Motor neuron (in vitro differentiated cells): ENCODE measurements around the gene IQCH. TPM values are rescaled to one million over a fixed set of nuclear protein-coding genes. Genes with fewer than 3 reads are reported as not detected.
A peak's percentile ranks its signal among the peaks of the same experiment; 100 is the strongest.

ENCODE experiments used
- ATAC-seq, 8 experiments: fragments of 200-7000 bp; cut with Tn5 transposase; replicated peaks in 6 of 8; 2 replicates each; pipeline ENCODE4 v1.8.0; 2021; ENCODE audit warnings: mild to moderate bottlenecking in 8 of 8, moderate library complexity in 8 of 8
- H3K27ac ChIP-seq, 2 donors: fragments of 250-450 bp; sonication (Bioruptor Pico); 2 replicates each; pipeline ENCODE4 v1.9.0; 2021; ENCODE audit warnings: antibody characterized with exemption in 2 of 2, mild to moderate bottlenecking in 2 of 2, moderate library complexity in 1 of 2
- H3K4me1 ChIP-seq, 2 donors: fragments of 250-450 bp; sonication (Bioruptor Pico); replicated peaks in 1 of 2; 2 replicates each; pipeline ENCODE4 v1.6.1; 2021; ENCODE audit warnings: antibody characterized with exemption in 2 of 2, mild to moderate bottlenecking in 2 of 2, moderate library complexity in 1 of 2
- H3K4me3 ChIP-seq, 5 donors: fragments of 250-450 bp; sonication (Bioruptor Pico); 2 replicates each; pipeline ENCODE4 v1.9.0; 2021; ENCODE audit warnings: antibody characterized with exemption in 5 of 5, mild to moderate bottlenecking in 5 of 5, moderate library complexity in 4 of 5
- WGBS, 10 experiments: fragments of 450-650 bp; shearing (Covaris generic); methylation state at CpG; one replicate each; pipeline ENCODE4 v1.0.0; 2022; 5-methylcytosine and 5-hydroxymethylcytosine counted together
- in situ Hi-C, 9 experiments: fragments of 400-800 bp; cut with MboI; loops; one replicate each; pipeline ENCODE4 v1.15.0; 2021; ENCODE audit warnings: low sequenced_read_pairs in 9 of 9, low pct_unique_long_range_greater_than_20kb in 2 of 9; ENCODE audit not compliant: unreplicated experiment in 9 of 9
- total RNA-seq, 8 experiments: library from RNA; unstranded; fragments of 300-600 nt; gene quantifications; 2 replicates each; pipeline versions ENCODE4 v1.2.3 to v1.2.4, GENCODE V29; 2022

The IQCH gene
- total RNA-seq, 8 experiments from 2014 or later = 3.8 to 11.2 (median 5.3) TPM

DNA sequence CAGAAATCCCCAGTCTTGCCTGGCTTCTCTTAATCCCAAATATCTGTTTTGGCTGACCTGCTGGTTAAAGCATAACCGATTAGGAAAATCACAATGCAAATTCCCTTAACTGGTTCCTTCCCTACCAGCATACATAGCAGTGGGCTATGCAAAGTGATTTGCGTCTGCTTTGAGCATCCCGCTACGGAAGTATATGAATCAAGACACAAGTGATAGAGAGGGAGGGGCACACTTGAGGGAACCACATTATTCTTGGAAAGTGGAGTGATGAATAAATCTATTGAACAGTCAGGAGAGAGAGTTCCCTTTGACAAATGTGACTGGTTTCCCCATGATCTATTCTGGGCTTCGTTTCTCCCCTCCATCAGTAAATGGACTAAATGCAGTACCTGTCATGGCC is 146.8 kb downstream of the IQCH start:
- Histone ChIP-seq H3K4me1 (peaks cover 7 to 16% of the 10 kb centered on the region in 2 donors), H3K27ac (no peak overlapping the region), H3K4me3 (no peak overlapping the region)
- ATAC-seq = peak in 6 of 8 experiments; percentile 67 to 97 (median 86)
- WGBS, 10 experiments = 0 to 71% (median 20%) methylated on average over 1 to 5 of the region's 5 CpGs
- in situ Hi-C loops = no loop called here

GRCh38 chr15:67403428-67404154 is 149.0 kb downstream of the IQCH start:
- H3K4me3 ChIP-seq = no peak overlapping the region
- peaks cover 7 to 16% of the 10 kb centered on the region in 2 donors for H3K4me1 ChIP-seq
- WGBS, 10 experiments = 0 to 100% (median 45%) methylated on average over 1 to 4 of the region's 4 CpGs; no CpG with 5 or more reads in 2 of the 10 experiments
- in situ Hi-C loops = no loop called here
- peak in 1 of 8 experiments; percentile 42 for ATAC-seq
- no peak overlapping the region for H3K27ac ChIP-seq

DNA sequence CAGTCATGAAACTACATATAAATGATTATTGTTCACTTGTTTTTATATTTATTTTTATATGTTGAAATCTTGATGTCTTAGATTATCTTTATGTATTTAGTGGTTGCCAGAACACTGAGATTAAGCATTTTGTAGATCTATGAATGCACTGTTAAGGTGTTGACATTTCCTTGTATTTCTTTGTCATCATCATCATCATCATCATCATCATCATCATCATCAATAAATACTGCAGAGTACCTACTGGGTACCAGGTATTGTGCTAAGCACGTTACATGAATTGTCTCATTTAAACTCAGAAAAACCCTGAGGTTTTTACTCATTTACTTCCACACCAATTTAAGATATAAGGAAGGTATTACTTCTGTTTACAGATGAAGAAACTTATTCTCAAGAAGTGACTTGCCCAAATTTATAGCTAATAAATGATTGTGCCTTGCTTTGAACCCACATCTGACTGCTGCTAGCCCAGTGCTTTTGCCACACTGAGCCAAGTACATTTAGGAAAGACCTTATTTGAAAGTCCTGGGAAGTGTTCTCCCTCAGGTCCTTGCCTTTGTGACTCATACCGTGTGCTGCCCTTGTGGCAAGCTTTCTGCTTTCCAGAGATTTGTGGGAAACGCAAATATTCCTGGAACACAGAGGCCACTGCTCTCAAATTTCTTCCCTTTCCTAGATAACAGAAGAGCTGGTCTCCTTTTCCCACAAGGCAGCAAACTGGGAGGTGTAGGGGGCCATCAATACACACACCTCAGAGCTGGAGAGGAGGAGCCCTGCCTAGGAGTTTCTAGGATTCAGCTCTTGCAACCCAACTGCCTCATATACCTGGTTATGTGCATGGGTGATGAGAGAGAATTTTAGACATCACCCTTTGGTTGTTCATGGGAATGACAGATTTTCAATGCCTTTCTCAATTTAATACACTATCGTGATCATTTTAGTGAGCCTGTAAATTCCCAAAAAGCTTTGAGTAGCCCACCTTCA is 150.9 kb downstream of the IQCH start:
- WGBS, 10 experiments = 40 to 100% (median 82%) methylated on average over 1 to 4 of the region's 4 CpGs; no CpG with 5 or more reads in 2 of the 10 experiments
- H3K4me1 ChIP-seq = peaks cover 14 to 15% of the 10 kb centered on the region in 2 donors
- peak in 3 of 8 experiments; percentile 9 to 88 (median 54) for ATAC-seq
- H3K4me3 ChIP-seq = no peak overlapping the region
- in situ Hi-C loops = no loop called here
- no peak overlapping the region for H3K27ac ChIP-seq

DNA sequence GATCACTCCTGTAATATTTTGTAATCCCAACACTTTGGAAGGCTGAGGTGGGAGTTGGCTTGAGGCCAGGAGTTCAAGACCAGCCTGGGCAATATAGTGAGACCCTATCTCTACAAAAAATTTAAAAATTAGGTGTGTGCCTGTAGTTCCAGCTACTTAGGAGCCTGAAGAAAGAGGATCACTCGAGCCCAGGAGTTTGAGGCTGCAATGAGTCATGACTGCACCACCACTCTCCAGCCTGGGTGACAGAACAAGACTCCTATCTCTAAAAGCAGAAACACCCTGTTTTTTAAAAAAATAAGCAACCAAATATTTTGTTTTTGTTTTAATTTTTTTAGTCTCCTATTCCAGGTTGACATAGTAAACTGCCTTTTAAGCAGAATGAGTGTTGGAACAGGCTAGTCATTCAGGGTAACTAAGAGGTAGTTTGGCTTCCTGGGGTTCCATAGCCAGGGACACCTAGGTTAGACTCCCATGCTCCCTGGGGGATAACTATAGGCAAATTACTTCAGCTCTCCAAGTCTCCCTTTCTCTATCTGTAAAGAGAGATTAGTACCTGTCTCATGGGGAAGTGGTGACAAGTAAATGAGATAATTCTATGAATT is 151.8 kb downstream of the IQCH start:
- Histone ChIP-seq H3K27ac (no peak overlapping the region), H3K4me3 (no peak overlapping the region), H3K4me1 (peaks cover 7 to 9% of the 10 kb centered on the region in 2 donors)
- no peak for ATAC-seq
- in situ Hi-C loops = no loop called here
- WGBS, 10 experiments = 33 to 100% (median 83%) methylated on average over 1 of the region's 1 CpG; no CpG with 5 or more reads in 4 of the 10 experiments

DNA sequence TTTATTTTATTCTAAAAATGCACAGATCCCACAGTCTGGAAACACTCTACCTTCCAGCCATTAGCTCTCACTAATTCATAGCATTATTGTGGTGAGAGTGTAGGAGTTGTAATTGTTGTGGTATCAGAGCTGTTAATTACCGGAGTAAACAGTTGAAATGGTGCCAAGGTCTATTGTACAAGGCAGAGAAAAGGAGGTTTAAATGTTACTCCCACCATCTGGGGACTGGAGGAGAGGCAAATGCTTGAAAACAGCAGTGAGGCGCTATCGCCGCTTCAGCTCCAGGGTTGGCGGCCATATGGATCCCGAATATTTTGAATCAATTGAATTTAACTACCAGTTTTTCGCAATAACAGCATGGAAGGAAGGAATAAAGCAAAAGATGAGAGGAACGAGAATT is 153.2 kb downstream of the IQCH start:
- Histone ChIP-seq H3K4me1 (peaks cover 2 to 9% of the 10 kb centered on the region in 2 donors), H3K27ac (no peak overlapping the region), H3K4me3 (no peak overlapping the region)
- peak in 1 of 8 experiments; percentile 15 for ATAC-seq
- 33 to 100% (median 85%) methylated on average over 1 to 8 of the region's 8 CpGs for WGBS, 10 experiments
- in situ Hi-C loops = no loop called here

GRCh38 chr15:67409175-67409574 is 154.6 kb downstream of the IQCH start:
- in situ Hi-C loops = no loop called here
- no peak for ATAC-seq
- H3K4me3 ChIP-seq = no peak overlapping the region

DNA sequence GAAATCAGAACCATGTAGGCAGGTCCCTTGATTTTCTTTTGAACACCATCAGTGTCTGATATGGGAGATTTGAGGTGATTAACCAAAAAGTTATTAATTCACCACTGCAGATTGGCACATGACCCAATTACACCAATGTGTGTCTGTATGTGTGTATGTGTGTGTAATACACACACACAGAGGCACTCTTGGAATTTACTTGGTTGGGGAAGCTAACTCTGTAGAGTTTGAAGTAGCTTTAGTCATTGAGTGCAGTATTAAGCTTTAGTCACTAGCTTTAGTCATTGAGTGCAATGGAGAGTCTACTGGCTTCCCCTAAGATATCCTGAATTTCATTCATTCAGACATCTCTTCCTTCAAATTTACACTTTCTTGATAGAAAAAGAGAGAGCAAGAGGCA is 156.9 kb downstream of the IQCH start:
- H3K4me3 ChIP-seq = no peak overlapping the region
- ATAC-seq = no peak
- in situ Hi-C loops = no loop called here
- peaks cover 2 to 10% of the 10 kb centered on the region in 2 donors for H3K4me1 ChIP-seq
- H3K27ac ChIP-seq = no peak overlapping the region

More at GRCh38 chr15:67409175-67409574, 154.6 kb downstream of the IQCH start:
- H3K27ac ChIP-seq = no peak overlapping the region
- WGBS, 10 experiments = 20 to 86% (median 57%) methylated on average over 1 to 5 of the region's 6 CpGs; no CpG with 5 or more reads in 1 of the 10 experiments
- peaks cover 2 to 6% of the 10 kb centered on the region in 2 donors for H3K4me1 ChIP-seq

GRCh38 chr15:67413770-67414390 is 159.3 kb downstream of the IQCH start:
- H3K4me3 ChIP-seq = no peak overlapping the region
- in situ Hi-C loops = no loop called here
- no peak overlapping the region for H3K27ac ChIP-seq
- WGBS, 10 experiments = 50 to 100% (median 85%) methylated on average over 2 to 9 of the region's 11 CpGs
- H3K4me1 ChIP-seq = peaks cover 0 to 10% of the 10 kb centered on the region in 2 donors
- ATAC-seq = peak in 2 of 8 experiments; percentile 28 to 46

DNA sequence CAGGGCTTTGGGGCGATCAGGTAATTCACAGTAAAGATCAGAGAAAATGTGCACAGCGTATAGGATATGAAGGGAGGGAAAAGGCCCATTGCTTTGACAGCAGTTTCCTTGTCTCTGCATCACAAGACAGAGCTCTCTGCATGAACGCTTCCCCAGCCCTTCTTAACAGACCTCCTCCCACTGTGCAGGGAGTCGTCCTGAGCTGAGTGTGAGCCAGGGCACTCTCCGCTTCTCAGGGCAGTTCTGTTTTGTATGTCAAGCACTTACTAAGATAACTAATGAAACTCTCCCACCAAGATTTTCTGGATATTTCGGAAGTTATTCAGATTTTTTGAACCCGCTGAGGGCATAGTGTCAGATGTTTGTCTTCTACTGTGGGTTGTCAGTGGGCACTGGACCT is 160.6 kb downstream of the IQCH start:
- peak in 3 of 8 experiments; percentile 29 to 64 (median 62) for ATAC-seq

DNA sequence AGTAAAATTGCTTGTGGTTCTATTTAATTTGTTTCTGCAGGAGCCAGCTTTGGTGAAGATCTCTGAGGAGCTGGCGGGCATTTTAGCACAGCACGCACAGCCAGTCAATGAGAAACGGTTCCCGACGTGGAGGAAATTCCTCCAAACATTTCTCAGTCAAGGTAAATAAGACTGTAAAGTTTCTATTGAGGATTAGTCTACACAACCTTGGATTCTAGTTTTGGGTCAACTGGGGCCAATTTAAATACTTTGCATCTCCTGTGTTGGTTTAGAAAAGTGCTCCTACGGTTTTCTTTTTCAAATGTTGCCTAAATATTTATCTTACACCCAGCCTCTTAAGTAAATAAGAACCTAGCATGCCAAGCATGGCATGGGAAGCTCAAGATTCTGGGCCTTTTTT is 162.3 kb downstream of the IQCH start:
- no peak overlapping the region for H3K27ac ChIP-seq
- no peak overlapping the region for H3K4me3 ChIP-seq
- ATAC-seq = peak in 1 of 8 experiments; percentile 53
- in situ Hi-C loops = no loop called here
- H3K4me1 ChIP-seq = peaks cover 0 to 3% of the 10 kb centered on the region in 2 donors
- 53 to 100% (median 87%) methylated on average over 1 to 6 of the region's 6 CpGs; no CpG with 5 or more reads in 3 of the 10 experiments for WGBS, 10 experiments

More for the DNA sequence above, 160.6 kb downstream of the IQCH start:
- no peak overlapping the region for H3K27ac ChIP-seq
- in situ Hi-C loops = no loop called here
- H3K4me3 ChIP-seq = no peak overlapping the region
- WGBS, 10 experiments = 52 to 100% (median 74%) methylated on average over 3 to 6 of the region's 7 CpGs; no CpG with 5 or more reads in 3 of the 10 experiments
- peaks cover 0 to 3% of the 10 kb centered on the region in 2 donors for H3K4me1 ChIP-seq

DNA sequence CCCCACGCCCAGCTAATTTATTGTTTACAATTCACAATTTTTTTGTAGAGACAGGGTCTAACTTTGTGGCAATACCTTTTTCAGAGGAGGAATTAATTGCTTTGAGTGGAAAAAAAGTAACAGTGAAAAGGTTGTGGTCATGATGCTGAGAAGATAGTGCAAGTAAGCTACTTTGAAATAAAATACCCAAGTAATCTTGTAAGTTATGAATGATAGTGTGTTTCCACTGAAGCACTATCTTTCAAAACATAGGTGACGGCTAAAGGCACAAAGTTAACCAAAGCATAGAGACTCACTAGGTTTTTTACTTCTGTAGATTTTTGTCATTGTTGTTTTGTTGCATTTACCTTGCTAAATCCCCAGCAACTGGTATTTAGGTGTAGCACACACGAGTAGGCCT is 165.1 kb downstream of the IQCH start:
- in situ Hi-C loops = no loop called here
- 65 to 100% (median 92%) methylated on average over 1 to 3 of the region's 3 CpGs; no CpG with 5 or more reads in 1 of the 10 experiments for WGBS, 10 experiments
- Histone ChIP-seq H3K4me1 (peaks cover 0 to 3% of the 10 kb centered on the region in 2 donors), H3K27ac (no peak overlapping the region), H3K4me3 (no peak overlapping the region)
- ATAC-seq = no peak

GRCh38 chr15:67420137-67420536 is 165.6 kb downstream of the IQCH start:
- Histone ChIP-seq H3K4me1 (no peaks in the 10 kb centered on the region), H3K27ac (no peak overlapping the region), H3K4me3 (no peak overlapping the region)
- WGBS, 10 experiments = 7 to 100% (median 54%) methylated on average over 1 to 2 of the region's 2 CpGs
- no peak for ATAC-seq
- in situ Hi-C loops = no loop called here
